Caki2 (cell line): ENCODE results near the gene RASD1. TPM values are rescaled to one million over a fixed set of nuclear protein-coding genes. Genes with fewer than 3 reads are reported as not detected.

Experiments used
- DNase-seq: peaks from one replicate; pipeline ENCODE4 v3.0.0-alpha.2; 2015; ENCODE audit warnings: low read depth
- in situ Hi-C: cut with HindIII; loops from 2 replicates; pipeline ENCODE4 v1.10.0; 2016; ENCODE audit warnings: low sequenced_read_pairs, low pct_unique_long_range_greater_than_20kb, mixed read lengths
- total RNA-seq: library from RNA; depleted of rRNA; stranded (reverse); fragments of >200 nt; shearing (Covaris generic); gene quantifications from 2 replicates; pipeline ENCODE4 v1.2.3, GENCODE V29; 2014; ENCODE audit warnings: low replicate concordance

Gene RASD1
- total RNA-seq, 1 experiment from 2014 or later, result not detected

DNA sequence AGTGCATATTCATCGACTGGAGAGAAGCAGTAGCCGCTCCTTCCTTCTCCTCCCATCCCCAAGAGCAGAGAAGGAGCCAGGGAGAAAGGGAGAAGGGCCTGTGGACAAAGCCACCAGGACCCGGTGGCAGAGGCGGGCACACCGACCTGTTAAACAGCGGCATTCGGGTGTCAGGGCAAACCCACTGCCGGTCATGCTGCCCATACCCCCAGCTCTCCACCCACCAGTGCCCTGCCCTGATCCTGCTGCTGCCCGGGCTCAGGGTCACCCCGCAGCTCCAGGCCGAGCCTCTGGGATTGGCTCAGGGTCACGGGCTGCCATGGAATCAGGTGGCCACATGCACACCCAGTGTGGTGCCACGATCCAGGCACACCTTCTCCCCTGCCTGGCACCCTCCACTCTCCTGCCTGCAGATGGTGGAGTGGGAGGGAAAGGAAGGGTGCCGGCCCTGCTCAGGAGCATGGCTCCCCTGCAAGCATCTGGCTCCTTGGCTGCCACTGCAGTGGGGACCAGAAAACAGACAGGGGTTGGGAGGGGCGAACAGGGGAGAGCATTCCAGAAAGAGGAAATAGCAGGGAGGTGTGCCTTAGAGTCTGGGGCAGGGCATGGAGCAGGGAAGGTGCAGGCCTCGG lies 18.3 kb upstream of the RASD1 start:
- in situ Hi-C loops, result no loop called here
- DNase-seq, result no peak

DNA sequence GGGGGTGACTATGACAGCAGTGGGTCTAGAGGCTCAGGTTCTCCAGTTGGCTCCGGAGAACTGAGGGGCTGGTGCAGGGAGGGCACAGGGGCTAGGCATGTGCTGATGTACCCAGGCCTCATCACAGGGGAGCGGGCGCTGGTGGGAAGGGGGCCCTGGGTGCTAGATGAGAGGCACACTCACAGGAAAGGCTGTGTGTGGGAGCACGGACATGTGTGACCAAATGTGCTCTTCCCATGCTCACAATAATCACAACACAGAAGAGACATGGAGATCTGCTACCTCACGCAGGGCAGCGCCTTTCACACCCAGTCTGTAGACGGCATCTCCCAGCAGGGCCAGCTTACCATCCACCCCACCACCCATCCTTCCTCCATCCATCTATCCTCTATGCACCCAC lies 17.4 kb upstream of the RASD1 start:
- no peak for DNase-seq
- in situ Hi-C loops, result no loop called here

DNA sequence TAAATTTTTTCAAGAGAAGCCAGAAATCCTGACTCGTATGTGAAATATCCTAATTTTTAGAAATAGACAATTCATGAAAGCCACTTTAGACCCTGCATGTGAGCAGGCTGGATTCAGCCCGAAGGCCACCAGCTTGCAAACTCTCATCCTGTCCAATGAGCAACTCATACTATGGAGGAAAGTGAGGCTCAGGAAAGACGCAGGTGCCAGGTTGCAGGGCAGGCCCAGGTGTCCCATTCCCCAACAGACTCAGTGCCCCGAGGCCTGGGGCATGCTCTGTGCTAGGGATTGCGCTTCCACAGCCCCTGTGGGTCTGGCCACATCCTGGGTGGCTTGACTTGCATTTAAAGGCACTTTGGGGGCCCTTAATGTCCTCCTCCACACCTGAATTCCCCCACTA lies 16.7 kb upstream of the RASD1 start:
- in situ Hi-C loops, result no loop called here

DNA sequence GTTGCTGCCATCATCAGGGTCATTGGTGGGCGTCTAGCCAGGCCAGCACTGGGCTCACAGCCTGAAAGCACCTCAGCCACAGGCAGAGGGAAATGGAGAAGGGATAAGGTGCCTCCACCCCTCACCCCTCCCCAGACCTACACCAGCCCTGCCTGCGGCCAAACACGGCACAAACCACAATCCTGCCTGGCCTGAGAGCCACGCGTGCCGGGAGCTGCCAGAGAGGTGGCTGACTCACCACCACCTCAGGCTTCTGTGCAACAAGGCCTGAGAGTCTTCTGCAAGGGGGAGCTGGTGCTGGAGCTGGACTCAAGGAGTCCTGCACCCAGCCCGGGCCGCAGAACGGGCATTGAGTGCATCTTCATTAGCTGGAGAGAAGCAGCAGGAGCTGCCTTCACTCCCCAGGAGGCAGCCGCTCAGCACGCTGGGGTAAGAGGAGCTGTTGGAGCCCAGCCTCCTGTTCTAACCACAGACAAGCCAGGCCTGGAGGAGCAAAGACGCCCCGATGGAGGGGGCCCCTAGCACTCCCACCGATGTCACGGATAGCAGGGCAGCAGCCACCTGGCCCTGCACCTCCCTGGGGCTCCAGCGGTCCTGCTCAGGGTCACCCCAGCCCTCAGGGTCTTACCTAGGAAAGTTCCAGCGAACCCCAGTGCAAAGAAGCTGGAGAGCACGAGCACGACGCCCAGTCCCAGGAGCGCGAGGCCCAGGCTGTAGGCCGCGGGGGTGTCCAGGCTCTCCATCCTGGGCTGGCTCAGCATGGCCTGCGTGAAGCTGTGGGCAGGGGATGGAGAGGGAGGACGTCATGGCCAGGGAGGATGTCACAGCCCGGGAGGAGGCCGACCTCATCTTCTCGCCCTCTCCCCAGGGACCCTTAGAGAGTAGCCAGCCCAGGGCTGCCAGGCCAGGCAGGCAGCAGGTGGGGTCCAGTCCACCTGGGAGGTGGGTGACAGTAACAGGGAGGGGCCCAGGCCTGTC lies 16.0 kb upstream of the RASD1 start:
- DNase-seq, result peak; percentile 66
- in situ Hi-C loops, result no loop called here

More for the DNA sequence above, 16.7 kb upstream of the RASD1 start:
- no peak for DNase-seq

DNA sequence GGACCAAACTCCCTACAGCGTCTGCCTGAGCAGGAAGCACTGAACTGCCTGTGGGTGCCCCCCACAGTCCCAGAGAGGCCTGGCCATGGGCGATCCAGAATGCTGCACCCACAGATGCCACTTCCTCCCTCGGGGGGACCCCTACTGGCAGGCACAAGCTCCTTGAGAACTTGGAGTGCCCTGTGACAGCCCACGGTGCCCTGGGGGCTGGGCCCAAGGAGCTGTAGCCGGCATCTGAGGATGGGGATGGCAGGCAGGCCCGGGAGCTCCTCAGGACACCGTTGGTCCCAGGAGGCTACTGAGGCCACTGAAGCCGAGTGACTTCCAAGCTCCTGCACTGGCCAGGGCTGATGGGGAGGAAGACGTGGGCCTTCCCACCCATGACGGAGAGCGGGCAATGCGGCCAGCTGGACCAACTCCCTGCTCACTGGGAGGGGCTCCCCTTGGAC lies 15.1 kb upstream of the RASD1 start:
- in situ Hi-C loops, result no loop called here
- DNase-seq, result no peak

DNA sequence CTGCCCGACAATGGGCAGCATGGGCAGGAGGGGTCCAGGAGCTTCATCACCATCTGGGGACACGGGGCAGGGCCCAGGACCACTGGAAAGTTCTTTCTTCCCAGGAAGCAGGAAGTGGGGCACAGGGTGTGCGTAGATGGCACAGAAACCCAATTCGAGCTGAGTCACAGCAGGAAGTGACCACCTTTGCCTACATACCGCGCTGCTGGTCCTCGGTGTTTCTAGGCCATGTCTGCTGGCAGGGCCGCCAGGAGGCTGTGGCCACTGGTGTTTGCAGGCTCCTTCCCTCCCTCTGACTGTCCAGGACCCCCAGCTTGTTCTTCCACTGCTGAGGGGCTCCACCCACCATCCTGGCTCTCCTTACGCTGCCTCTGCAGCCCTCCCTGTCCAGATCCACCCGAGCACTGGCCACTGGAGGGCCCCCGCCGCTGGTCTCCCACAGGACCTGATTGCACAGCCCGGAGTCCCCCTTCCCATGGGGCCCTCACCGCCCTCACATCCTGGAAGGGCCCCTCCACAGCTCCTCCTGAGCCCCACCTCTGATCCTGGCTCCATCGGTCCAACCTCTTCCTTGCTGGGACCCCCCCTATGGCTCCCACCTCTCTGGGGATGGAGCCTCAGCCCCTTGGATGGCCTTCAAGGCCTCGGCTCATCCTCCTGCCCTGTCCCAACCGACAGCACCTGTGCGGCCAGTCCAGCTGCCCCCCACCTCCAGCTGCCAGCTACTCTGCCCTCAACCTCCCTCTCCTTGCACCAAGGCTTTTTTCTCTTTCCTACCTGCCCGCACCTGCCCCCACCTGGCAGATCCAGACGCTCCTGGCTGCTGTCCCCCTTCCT lies 14.5 kb upstream of the RASD1 start:
- DNase-seq, result no peak
- in situ Hi-C loops, result no loop called here

DNA sequence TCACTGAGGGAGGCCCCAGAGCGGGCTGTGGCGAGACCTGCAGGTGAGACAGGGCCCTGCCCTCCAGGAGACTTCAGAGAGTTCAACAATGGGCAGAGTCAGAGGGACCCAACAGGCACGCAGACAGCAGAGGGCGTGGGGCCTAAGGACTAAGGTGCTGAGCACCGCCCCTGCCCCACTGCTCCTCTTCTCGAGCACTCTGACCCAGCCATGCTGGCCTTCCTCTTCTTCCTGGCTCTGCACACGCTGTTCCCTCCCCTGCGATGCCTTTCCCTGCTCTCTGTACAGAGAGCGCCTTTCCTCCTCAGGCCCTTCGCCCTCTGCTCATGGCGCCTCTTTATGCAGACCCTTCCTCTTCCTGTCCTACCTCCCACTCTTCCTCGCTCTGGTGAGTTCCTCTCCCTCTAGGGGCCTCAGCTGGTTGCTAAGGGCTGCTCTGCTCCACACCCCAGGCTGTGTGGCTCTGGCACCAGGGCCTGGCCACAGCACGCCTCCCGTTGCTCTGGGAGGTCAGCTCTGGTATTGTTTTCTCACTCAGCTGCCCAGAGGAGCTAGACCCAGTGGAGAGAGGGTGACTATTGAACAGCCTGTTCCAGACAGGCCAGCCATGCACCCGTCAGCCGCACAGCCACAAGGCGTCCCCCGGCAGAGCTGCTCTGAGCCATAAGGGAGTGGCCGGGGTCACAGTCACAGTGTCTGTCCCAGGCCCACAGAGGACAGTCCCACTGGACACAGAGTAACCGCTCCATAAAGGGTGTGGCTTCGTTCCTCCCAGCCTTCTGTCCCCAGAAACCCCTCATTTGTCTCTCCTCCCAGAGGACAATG lies 13.6 kb upstream of the RASD1 start:
- in situ Hi-C loops, result no loop called here
- DNase-seq, result no peak

DNA sequence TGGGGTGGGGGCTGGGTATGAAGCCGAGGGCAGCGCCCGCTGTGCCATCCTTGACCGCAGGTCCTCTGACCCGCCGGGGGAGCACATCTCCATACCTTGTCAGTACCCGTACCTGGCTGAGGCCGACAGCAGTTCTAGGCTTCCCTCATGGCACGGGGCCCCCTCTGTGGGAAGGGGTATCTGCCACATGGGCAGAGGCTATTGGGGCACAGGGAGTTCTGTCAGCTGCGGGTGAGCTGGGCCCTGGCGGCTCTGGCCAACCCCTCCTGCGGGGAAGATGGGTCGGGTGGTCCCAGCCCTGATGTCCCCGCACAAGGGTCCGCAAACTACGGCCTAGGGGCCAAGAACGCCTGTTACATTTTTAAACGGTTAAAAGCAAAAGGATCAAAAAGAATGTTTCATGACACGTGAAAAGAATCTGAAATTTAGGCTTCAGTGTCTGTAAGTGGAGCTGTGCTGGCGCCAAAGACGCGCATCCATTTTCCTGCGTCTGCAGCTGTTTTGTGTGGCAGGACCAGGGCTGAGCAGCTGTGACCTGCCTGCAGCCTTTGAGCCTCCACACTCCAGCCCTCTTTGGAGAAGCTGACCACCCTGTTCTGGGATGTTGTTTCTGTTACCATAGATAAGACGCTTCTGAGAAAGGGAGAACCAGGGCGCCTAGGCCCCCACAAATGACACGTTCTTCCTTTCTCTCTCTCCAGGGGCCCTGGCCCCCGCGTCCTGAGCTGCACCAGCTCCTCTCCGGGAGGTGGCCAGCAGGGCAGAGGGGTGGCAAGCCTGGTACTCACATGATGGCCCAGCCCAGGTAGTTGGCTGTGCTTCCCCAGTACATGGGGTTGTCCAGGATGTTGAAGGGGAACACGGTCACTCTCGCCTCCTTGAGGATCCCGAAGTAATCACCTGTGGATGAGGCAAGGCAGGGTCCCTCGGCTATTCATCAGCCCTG lies 12.7 kb upstream of the RASD1 start:
- in situ Hi-C loops, result no loop called here
- DNase-seq, result no peak

DNA sequence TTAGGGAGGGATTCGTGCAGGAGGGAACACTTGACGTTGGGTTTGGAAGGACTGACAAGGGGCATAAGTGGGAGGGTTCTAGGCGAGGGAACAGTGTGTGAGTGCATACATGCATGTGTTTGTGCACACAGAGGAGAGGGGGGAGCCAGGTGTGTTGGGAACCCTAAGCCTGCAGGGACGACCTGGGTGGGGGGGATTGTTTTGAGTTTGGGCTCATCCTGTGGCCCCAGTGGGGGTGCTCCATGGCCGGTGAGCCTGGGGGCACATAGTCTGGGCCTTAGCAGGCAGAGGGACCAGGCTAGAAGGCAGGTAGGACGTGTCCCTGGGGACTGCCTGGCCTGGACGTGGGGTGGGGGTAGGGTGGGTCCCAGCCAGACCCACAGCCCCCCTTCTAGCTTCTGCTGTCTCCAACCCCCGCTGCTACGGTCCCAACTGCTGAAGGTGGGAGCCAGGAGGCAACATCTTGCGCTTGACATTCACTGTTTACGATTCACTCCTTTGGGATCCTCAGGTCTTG lies 11.9 kb upstream of the RASD1 start:
- no peak for DNase-seq

DNA sequence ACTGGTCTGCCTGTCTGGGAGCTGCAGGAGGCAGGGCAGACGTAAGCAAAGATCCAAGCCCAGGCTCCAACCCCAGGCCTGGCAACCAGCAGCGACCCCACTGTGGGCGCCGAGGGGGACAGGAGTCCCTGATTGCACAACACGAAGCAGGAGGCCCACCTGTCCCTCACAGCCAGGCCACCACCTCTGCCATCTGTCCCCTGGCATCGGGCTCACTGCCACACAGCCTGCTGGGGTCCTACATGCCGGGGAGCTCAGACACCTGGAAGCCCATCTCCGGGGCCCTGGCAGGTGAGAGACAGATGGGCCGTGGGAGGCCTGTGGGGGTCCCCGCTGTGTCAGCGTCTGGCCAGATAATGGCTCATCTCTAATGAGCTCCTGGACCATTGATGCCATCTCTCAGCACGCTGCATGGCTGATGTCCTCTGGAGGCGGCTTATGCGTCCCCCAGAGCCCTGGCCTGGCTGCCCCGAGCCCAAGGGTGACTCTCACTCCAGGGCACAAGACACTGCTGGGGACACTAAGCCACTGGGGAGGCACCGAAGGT lies 11.3 kb upstream of the RASD1 start:
- no peak for DNase-seq

More for the DNA sequence above, 11.9 kb upstream of the RASD1 start:
- in situ Hi-C loops, result no loop called here

DNA sequence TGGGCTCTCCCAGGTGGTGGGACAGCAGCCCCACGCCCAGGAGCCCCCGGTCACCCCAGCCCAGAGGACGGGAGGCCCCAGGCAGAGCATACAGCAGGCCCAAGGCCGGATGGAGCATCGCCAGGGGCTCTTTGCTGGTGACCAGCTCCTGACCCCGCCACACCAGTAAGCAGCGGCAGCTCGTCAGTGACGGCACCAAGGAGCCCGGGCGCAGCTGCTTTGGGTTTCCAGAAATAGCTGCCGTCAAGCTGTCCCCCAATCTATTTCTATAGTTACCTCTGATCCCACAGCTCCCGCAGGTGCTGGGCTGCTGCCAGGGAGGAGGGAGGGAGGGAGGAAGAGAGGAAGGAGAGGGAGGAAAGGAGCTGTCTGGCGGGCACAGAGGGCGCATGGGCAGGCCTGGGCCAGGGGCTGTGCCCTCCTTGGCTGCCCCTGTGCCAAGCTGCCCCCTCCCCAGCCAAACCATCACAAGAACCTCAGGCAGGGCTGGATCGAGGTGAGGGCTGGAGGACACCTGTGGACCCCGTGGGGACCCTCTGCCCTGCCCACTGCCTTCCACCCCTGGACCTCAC lies 10.8 kb upstream of the RASD1 start:
- in situ Hi-C loops, result no loop called here
- DNase-seq, result no peak

More for the DNA sequence above, 11.3 kb upstream of the RASD1 start:
- in situ Hi-C loops, result no loop called here

DNA sequence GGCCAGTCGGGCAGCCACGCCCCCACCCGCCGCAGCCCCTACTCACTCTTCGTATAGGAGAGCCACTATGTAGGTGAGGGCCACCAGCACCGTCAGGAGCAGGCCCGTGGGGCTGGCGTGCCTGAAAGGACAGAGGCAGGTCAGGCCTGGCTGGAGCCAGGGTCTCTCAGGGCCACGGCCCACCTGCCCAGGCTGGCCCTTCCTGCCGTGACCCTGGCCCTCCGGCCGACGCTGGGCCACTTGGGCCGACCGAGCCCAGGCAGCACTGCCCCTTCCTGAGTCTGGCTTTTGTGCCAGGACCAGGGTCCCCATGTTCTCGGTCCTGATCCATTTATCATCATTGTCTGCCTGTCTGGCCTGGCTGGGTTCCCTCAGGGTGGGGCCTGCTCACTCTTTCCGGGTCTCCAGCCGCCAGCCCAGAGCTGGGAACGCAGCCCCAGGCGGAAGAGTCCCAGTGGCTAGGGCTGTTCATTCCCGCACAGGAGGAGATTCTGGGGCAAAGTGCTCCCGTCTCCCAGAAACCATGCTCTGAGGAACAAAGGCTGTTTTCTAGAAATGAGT lies 10.1 kb upstream of the RASD1 start:
- in situ Hi-C loops, result no loop called here

DNA sequence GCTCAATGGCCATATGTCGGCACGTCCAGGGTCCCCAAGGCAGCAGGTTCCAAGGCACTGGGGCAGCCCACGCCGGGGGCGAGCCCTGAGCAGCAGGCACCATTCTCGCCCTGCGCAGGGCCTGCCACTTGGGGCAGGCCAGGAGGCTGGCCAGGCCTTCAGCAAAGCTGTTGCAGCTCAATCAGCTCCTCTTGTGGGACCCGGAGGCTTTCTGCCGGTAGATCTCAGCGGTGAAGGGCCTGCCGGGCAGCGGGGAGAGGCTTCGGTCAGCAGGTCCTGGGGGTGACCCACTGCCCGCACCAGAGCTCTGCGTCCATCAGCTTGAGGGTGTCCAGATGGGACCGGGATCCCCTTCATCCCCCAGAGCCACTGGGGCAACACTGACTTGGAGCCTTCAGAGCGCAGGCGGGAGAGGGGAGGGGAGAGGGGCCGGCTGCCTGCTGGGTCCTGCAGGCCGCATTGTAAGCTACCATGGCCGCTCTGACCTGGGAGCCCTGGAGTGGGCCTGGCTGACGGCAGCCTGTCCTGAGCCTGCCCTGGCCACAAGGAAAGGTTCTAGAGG lies 9.5 kb upstream of the RASD1 start:
- in situ Hi-C loops, result no loop called here
- DNase-seq, result no peak

More for the DNA sequence above, 10.1 kb upstream of the RASD1 start:
- no peak for DNase-seq

DNA sequence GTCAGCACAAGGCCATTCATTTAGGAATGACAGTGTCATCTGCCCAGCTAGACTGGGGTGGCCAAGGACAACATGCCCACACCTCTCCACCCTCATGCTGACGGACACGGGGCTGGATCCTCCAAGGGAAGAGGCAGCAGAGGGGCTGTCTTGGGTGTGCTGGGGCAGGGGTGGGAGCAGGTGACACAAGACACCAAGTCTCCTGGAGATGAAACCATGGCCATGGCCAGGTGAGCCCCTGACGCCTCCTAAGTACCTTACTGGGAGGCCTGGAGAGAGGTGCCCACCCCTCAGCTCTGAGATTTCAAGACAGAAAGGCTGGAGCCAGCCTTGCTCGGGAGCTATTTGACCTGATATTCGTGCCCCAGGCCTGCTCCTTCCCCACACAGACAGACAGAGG lies 9.0 kb upstream of the RASD1 start:
- DNase-seq, result no peak
- in situ Hi-C loops, result no loop called here

DNA sequence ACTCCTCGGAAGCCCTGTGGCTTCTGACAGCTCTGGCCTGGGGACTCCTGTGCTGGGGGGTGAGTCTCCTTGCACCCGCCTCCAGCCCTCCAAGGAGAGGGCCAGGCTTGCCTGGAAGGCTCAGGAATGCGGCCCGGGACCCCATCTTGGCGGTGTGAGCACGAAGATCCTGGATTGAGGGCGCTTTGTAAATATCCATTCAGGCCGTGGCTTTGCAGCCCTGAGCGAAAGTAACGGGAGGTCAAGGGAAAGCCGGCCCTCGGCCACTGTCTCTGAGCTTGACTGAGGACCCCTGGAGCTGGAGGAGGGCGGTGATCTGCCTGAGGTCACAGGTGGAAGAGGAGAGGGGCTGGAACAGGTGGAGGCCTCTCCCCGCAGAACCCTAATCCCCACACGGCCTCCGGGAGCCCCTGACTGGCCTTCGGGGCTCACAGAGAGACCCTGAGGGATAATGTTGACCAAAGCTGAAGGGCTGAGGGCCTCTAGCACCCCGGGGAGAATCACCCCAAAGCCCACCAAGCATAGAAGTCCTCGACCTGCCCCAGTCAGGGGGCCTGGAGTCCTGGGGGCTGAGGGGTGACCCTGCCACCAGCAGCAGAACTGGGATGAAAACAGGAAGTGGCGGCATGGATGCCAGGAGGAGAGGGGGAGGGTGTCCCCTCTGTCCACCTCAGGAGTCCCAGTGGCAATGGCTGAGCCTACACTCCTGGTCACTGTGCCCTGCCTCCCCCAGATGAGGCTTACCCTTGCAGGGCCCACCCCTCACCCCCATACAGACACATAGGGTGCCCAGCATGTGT lies 8.3 kb upstream of the RASD1 start:
- DNase-seq, result no peak
- in situ Hi-C loops, result no loop called here
